AG04450 (cell line): ENCODE data around the gene FBXO44. TPM values are rescaled to one million over a fixed set of nuclear protein-coding genes. Genes with fewer than 3 reads are reported as not detected.

Source experiments
- CTCF ChIA-PET: fragments of 300-600, 350-600 bp; formaldehyde crosslinking; extraction: SDS; loops from one replicate; lab custom pipeline; 2022; ENCODE audit warnings: antibody characterized with exemption, inconsistent platforms; lab: Charles Lee
- POLR2A ChIA-PET: fragments of 350-600 bp; formaldehyde crosslinking; extraction: SDS; loops from one replicate; lab custom pipeline; 2021; ENCODE audit warnings: antibody characterized with exemption, inconsistent platforms; lab: Yijun Ruan, JAX
- DNase-seq: peaks from one replicate; pipeline ENCODE4 v3.0.0-alpha.2; 2011; ENCODE audit warnings: low read depth, low spot score
- H3K27ac ChIP-seq: one replicate; pipeline ENCODE4 v1.5.1; 2012; ENCODE audit warnings: low read depth, low read length, control low read depth
- H3K27me3 ChIP-seq: one replicate; pipeline ENCODE4 v1.6.0; 2012; ENCODE audit warnings: low read length; ENCODE audit not compliant: control insufficient read depth, insufficient read depth
- H3K4me3 ChIP-seq: 2 replicates; pipeline ENCODE4 v1.5.1; 2011; ENCODE audit warnings: mild to moderate bottlenecking, low read depth, low read length, control low read depth
- H3K9me3 ChIP-seq: 2 replicates; pipeline ENCODE4 v1.5.1; 2012; ENCODE audit warnings: low read length; ENCODE audit not compliant: control insufficient read depth, insufficient read depth
- polyA plus RNA-seq: library from polyadenylated mRNA; depleted of rRNA; stranded (reverse); fragments of >200 nt; gene quantifications from 2 replicates; pipeline ENCODE4 v1.2.3, GENCODE V29; 2011
- TF ChIP-seq, protein P1 (sequence below): IDR thresholded peaks from 2 replicates; pipeline ENCODE4 v1.5.1; 2011; ENCODE audit warnings: low read depth, low read length, control low read depth, inconsistent platforms

Gene FBXO44
- polyA plus RNA-seq, 1 experiment: 12.3 TPM

DNA sequence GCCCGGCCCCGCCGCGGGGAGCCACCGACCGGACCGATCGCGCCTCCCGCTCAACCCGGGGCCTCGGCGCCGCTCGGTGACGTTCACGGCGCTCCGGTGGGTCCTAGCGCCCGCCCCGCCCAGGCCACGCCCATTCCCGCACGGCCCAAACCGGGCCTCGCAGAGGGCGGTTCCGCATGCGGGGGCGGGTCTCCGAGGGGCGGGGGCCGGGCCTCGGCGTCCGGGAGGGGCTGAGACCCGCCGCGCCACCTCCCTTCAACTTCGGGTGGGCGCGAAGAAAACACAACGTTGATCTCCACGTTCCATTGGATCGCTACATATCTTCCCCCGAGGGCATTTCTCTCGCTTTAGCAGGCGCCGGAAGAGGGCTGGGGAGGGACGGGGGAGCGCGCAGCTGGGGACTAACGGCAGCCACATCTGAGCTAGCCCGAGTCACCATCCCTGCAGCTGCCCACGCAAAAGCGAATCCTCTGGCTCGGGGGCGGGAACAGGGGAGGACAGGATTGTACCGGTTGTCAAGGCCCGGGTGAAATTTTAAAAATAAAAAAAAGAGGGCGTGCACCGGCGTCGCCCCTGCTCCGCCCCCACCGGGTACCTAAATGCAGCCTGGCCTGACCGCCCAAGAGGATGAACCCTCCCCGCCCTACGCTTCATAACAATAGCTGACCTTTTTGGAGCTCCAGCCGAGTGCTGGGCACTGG, 26.5 kb downstream of the FBXO44 start, which contains the start of gene MAD2L2:
TSS of gene MAD2L2 (minus strand) at position 78 of the 701 bp plus-strand sequence. CDS start 547 bp downstream, outside the sequence.
- Histone ChIP-seq H3K27ac (peak within 1 kb of the TSS; percentile 52), H3K4me3 (peak within 1 kb of the TSS; percentile 84), H3K9me3 (no peaks in the 10 kb centered on the region; the same call in 1 of the 2 replicates), H3K27me3 (no peaks in the 10 kb centered on the region)
- TF ChIP-seq, protein P1, sequence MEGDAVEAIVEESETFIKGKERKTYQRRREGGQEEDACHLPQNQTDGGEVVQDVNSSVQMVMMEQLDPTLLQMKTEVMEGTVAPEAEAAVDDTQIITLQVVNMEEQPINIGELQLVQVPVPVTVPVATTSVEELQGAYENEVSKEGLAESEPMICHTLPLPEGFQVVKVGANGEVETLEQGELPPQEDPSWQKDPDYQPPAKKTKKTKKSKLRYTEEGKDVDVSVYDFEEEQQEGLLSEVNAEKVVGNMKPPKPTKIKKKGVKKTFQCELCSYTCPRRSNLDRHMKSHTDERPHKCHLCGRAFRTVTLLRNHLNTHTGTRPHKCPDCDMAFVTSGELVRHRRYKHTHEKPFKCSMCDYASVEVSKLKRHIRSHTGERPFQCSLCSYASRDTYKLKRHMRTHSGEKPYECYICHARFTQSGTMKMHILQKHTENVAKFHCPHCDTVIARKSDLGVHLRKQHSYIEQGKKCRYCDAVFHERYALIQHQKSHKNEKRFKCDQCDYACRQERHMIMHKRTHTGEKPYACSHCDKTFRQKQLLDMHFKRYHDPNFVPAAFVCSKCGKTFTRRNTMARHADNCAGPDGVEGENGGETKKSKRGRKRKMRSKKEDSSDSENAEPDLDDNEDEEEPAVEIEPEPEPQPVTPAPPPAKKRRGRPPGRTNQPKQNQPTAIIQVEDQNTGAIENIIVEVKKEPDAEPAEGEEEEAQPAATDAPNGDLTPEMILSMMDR: no peak
- CTCF ChIA-PET: interaction anchor here (0.6 to 2.4 kb wide), 10 partner anchors 15 to 644 kb away, joined by 3 to 17 read pairs (median 4); partner anchors contain the start of gene FBXO6
- peak; percentile 32 for DNase-seq
- POLR2A ChIA-PET: interaction anchor here (0.6 to 1.4 kb wide), 4 partner anchors 12 to 56 kb away, joined by 4 to 6 read pairs (median 4); partner anchors contain the start of gene FBXO6

DNA sequence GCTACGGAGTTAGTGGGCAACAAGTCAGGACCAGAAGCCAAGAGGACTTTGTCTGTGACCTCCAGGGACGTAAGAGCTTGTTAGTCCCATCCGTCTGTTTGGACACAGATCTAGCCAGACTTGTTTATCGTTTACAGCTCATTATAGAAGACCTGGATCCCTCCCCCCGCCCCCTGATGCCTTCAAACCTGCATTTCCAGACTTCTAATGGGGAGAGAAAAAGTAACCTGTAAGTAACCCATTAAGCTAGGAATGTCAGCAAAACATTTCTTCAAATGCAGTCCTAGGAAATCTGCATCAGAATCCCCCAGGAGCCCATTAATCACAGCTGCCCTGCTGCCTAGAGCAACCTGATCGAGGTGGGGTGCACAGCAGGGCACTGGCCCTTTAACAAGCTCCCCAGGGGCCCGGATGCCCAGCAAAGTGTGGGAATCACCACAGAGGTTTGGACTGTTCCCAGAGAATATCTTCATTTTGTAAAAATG, 27.7 kb downstream of the FBXO44 start:
- POLR2A ChIA-PET: interaction anchor here (1.3 kb wide), 1 partner anchor 11 kb away, joined by 4 read pairs; no protein-coding TSS in a partner anchor
- CTCF ChIA-PET: interaction anchor here (0.7 to 2.4 kb wide), 11 partner anchors 13 to 211 kb away, joined by 3 to 17 read pairs (median 4); partner anchors contain the start of gene FBXO6
- no peaks in the 10 kb centered on the region for H3K27me3 ChIP-seq
- TF ChIP-seq, protein P1: no peak
- DNase-seq: no peak
- H3K4me3 ChIP-seq: no peak overlapping the region
- no peak overlapping the region for H3K27ac ChIP-seq
- no peaks in the 10 kb centered on the region; the same call in 1 of the 2 replicates for H3K9me3 ChIP-seq

DNA sequence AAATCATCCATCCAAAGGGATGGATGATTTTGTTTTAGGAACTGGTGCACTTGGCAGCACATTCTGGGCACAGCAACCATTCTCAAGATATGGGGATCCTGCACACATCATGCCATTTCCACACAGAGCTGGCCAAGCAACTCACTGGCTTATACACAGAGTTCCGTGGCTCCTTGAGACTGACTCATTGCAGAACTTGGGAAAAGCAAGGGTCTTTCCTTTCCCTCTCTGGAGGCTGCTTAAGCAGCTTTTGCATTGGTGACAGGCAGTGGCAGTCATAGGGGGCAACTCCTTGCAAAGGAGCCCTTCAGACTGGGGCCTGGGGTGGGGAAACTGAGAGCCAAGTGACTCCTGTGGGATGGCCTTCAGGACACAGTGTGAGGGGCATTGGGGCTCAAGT, 28.1 kb downstream of the FBXO44 start:
- no peak overlapping the region for H3K27ac ChIP-seq
- H3K9me3 ChIP-seq: no peaks in the 10 kb centered on the region; the same call in 1 of the 2 replicates
- ChIA-PET CTCF (interaction anchor here (1.0 to 2.4 kb wide), 8 partner anchors 18 to 210 kb away, joined by 3 to 17 read pairs (median 4); partner anchors contain the start of gene FBXO6), POLR2A (no interaction called here)
- H3K27me3 ChIP-seq: peaks cover 1% of the 10 kb centered on the region
- no peak for DNase-seq
- TF ChIP-seq, protein P1: no peak
- H3K4me3 ChIP-seq: no peak overlapping the region

DNA sequence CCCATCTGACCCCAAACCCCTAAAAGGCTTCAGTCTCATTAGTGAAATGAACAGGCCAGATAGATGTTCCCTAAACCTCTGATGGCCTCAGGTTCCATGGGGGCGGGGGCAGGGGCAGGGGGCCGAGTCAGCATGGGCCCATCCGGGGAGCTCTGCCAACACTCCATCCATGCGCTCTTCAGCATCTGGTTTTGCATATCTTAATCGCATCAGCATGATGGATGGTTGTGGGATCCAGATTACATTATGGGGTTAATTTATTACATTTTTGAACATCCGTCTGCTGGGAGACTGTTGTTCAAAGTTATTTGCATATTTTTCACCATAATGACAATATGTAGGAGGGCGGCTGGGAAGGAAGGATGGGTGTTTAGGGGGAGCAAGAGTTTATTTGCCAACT, 29.4 kb downstream of the FBXO44 start:
- CTCF ChIA-PET: interaction anchor here (1.3 kb wide), 1 partner anchor 30 kb away, joined by 3 read pairs; no protein-coding TSS in a partner anchor
- POLR2A ChIA-PET: interaction anchor here (0.5 kb wide), 1 partner anchor 421 kb away, joined by 3 read pairs; no protein-coding TSS in a partner anchor
- Histone ChIP-seq H3K9me3 (no peaks in the 10 kb centered on the region; the same call in 1 of the 2 replicates), H3K27ac (no peak overlapping the region), H3K27me3 (peaks cover 7% of the 10 kb centered on the region), H3K4me3 (no peak overlapping the region)
- TF ChIP-seq, protein P1: no peak
- DNase-seq: no peak
